OCI-M1 (cell line): ENCODE measurements around the gene SH3D21.

Experiments
- DNase-seq: peaks from one replicate; lab custom pipeline; 2025; lab: John Stamatoyannopoulos, UW

Gene SH3D21

GRCh38 chr1:36359383-36359782 is 53.2 kb downstream of the SH3D21 start:
- DNase-seq: no peak

GRCh38 chr1:36359911-36360550 is 53.9 kb downstream of the SH3D21 start:
- DNase-seq: no peak

GRCh38 chr1:36365381-36365780 is 59.2 kb downstream of the SH3D21 start:
- DNase-seq: no peak

- no peak for DNase-seq
Observed at GRCh38 chr1:36366091-36366661, 60.0 kb downstream of the SH3D21 start.

- DNase-seq: no peak
Observed at GRCh38 chr1:36367066-36367465, 60.9 kb downstream of the SH3D21 start.

GRCh38 chr1:36367798-36368197 is 61.6 kb downstream of the SH3D21 start:
- no peak for DNase-seq

GRCh38 chr1:36369061-36369861 is 63.1 kb downstream of the SH3D21 start:
- peak; percentile 83 for DNase-seq
